SK-N-SH (cell line): ENCODE results near the gene GABRB1. TPM values are rescaled to one million over a fixed set of nuclear protein-coding genes. Genes with fewer than 3 reads are reported as not detected.

ENCODE experiments used
- CTCF ChIA-PET: fragments of 300-600, 350-600 bp; formaldehyde crosslinking; extraction: SDS; loops from one replicate; lab custom pipeline; 2021; lab: Yijun Ruan, JAX
- POLR2A ChIA-PET: fragments of 350-600 bp; sonication (Branson Sonifier 250); formaldehyde crosslinking; extraction: SDS; loops from one replicate; lab custom pipeline; 2020; ENCODE audit warnings: antibody characterized with exemption, inconsistent platforms; lab: Yijun Ruan, JAX
- DNase-seq: peaks from one replicate; pipeline ENCODE4 v3.0.0; 2012
- H2AFZ ChIP-seq: fragments of 200-600 bp; sonication (generic); 2 replicates; pipeline ENCODE4 v1.8.1; 2016; ENCODE audit warnings: antibody characterized with exemption, mild to moderate bottlenecking, low read depth
- H3F3A ChIP-seq: fragments of 200-600 bp; sonication (generic); replicated peaks from 2 replicates; pipeline ENCODE3; 2016; ENCODE audit warnings: antibody characterized with exemption, mild to moderate bottlenecking; ENCODE audit not compliant: insufficient read depth
- H3K27ac ChIP-seq, 2 experiments: fragments of 200-500 bp in 1 of 2; fragments of 200-600 bp in 1 of 2; sonication (Bioruptor generic) in 1 of 2; sonication (generic), shearing (Covaris generic) in 1 of 2; 2 replicates each; pipeline versions ENCODE4 v1.5.1 to v1.6.1; 2014 to 2016; ENCODE audit warnings: low read depth in 2 of 2, inconsistent platforms in 1 of 2, low read length in 1 of 2, mild to moderate bottlenecking in 1 of 2, mixed read lengths in 1 of 2
- H3K27me3 ChIP-seq: fragments of 200-600 bp; sonication (generic), shearing (Covaris generic); 2 replicates; pipeline ENCODE4 v1.6.1; 2016; ENCODE audit warnings: mixed run types; ENCODE audit not compliant: insufficient read depth
- H3K36me3 ChIP-seq, 2 experiments: fragments of 200-500 bp in 1 of 2; fragments of 200-600 bp in 1 of 2; sonication (Bioruptor generic) in 1 of 2; sonication (generic) in 1 of 2; replicated peaks in 1 of 2; 2 replicates each; pipeline versions ENCODE3 to v1.5.1; 2014 to 2016; ENCODE audit warnings: low read length in 1 of 2, mild to moderate bottlenecking in 1 of 2; ENCODE audit not compliant: insufficient read depth in 2 of 2, control insufficient read depth in 1 of 2
- H3K4me1 ChIP-seq, 2 experiments: fragments of 200-500 bp in 1 of 2; fragments of 200-600 bp in 1 of 2; sonication (Bioruptor generic) in 1 of 2; sonication (generic), shearing (Covaris generic) in 1 of 2; 2 replicates each; pipeline versions ENCODE4 v1.5.1 to v1.6.1; 2014 to 2016; ENCODE audit warnings: low read depth in 1 of 2, low read length in 1 of 2, mixed run types in 1 of 2; ENCODE audit not compliant: insufficient read depth in 2 of 2, control insufficient read depth in 1 of 2
- H3K4me2 ChIP-seq: fragments of 200-600 bp; sonication (generic), shearing (Covaris generic); 2 replicates; pipeline ENCODE4 v1.6.1; 2017; ENCODE audit warnings: mixed run types
- H3K4me3 ChIP-seq, 2 experiments: fragments of 200-500 bp in 1 of 2; fragments of 200-600 bp in 1 of 2; sonication (Bioruptor generic) in 1 of 2; sonication (generic), shearing (Covaris generic) in 1 of 2; 2 replicates each; pipeline versions ENCODE4 v1.5.1 to v1.8.1; 2014 to 2016; ENCODE audit warnings: low read depth in 2 of 2, inconsistent platforms in 1 of 2, low read length in 1 of 2, mild to moderate bottlenecking in 1 of 2, mixed read lengths in 1 of 2, moderate library complexity in 1 of 2
- H3K79me2 ChIP-seq: fragments of 200-600 bp; sonication (generic); 2 replicates; pipeline ENCODE4 v1.8.1; 2017; ENCODE audit warnings: mild to moderate bottlenecking; ENCODE audit not compliant: insufficient read depth
- H3K9ac ChIP-seq: fragments of 200-600 bp; sonication (generic); 2 replicates; pipeline ENCODE4 v1.6.1; 2017; ENCODE audit warnings: mixed run types
- H3K9me2 ChIP-seq: fragments of 200-600 bp; sonication (generic); 2 replicates; pipeline ENCODE4 v1.6.1; 2017; ENCODE audit warnings: mixed run types
- H3K9me3 ChIP-seq: fragments of 200-600 bp; sonication (generic); 2 replicates; pipeline ENCODE4 v1.6.1; 2017; ENCODE audit warnings: mixed run types, mild to moderate bottlenecking, moderate library complexity
- H4K20me1 ChIP-seq: fragments of 200-600 bp; sonication (generic); 2 replicates; pipeline ENCODE4 v1.6.1; 2017; ENCODE audit warnings: mild to moderate bottlenecking, mixed run types; ENCODE audit not compliant: insufficient read depth
- EP300 ChIP-seq, 2 experiments: IDR thresholded peaks; 2 replicates each; pipeline versions ENCODE4 v1.4.0 to v1.6.1; 2012; ENCODE audit warnings: borderline replicate concordance in 1 of 2, low read depth in 1 of 2, low read length in 1 of 2
- FOXJ3 ChIP-seq: sonication (generic); formaldehyde crosslinking; IDR thresholded peaks from 2 replicates; pipeline ENCODE4 v1.5.1; 2020; ENCODE audit warnings: mild to moderate bottlenecking, missing genetic modification reagents
- FOXM1 ChIP-seq: IDR thresholded peaks from 2 replicates; pipeline ENCODE4 v1.4.0; 2012; ENCODE audit warnings: low read depth, mild to moderate bottlenecking
- GABPA ChIP-seq: IDR thresholded peaks from 2 replicates; pipeline ENCODE4 v1.4.0; 2012; ENCODE audit warnings: low read depth, mild to moderate bottlenecking
- GATA2 ChIP-seq: sonication (generic); formaldehyde crosslinking; IDR thresholded peaks from 2 replicates; pipeline ENCODE4 v1.5.0; 2020; ENCODE audit warnings: mild to moderate bottlenecking, missing genetic modification reagents
- JUND ChIP-seq: IDR thresholded peaks from 2 replicates; pipeline ENCODE4 v1.4.0; 2012
- MEF2A ChIP-seq: IDR thresholded peaks from 2 replicates; pipeline ENCODE4 v1.4.0; 2012; ENCODE audit warnings: low read depth, borderline replicate concordance
- MXI1 ChIP-seq: IDR thresholded peaks from 2 replicates; pipeline ENCODE4 v1.6.1; 2012; ENCODE audit warnings: mild to moderate bottlenecking, low read depth, low read length, improper control_type of control experiment
- NFIC ChIP-seq: IDR thresholded peaks from 2 replicates; pipeline ENCODE4 v1.4.0; 2012; ENCODE audit warnings: borderline replicate concordance
- NRF1 ChIP-seq: IDR thresholded peaks from 2 replicates; pipeline ENCODE4 v1.6.1; 2012; ENCODE audit warnings: low read depth, mild to moderate bottlenecking, low read length
- PBX3 ChIP-seq: IDR thresholded peaks from 2 replicates; pipeline ENCODE4; 2012
- REST ChIP-seq: IDR thresholded peaks from 2 replicates; pipeline ENCODE4 v1.6.1; 2012; ENCODE audit warnings: mild to moderate bottlenecking, low read depth, low read length, moderate library complexity
- RFX5 ChIP-seq: IDR thresholded peaks from 2 replicates; pipeline ENCODE4 v1.6.1; 2012; ENCODE audit warnings: mild to moderate bottlenecking, improper control_type of control experiment, low read length
- SIN3A ChIP-seq: IDR thresholded peaks from 2 replicates; pipeline ENCODE4 v1.6.1; 2012; ENCODE audit warnings: low read depth, mild to moderate bottlenecking, low read length, moderate library complexity, borderline replicate concordance
- SMC3 ChIP-seq: IDR thresholded peaks from 2 replicates; pipeline ENCODE4 v1.6.1; 2012; ENCODE audit warnings: low read depth, low read length, improper control_type of control experiment
- TAF1 ChIP-seq: IDR thresholded peaks from 2 replicates; pipeline ENCODE4 v1.6.1; 2012; ENCODE audit warnings: low read depth, mild to moderate bottlenecking, low read length, moderate library complexity, borderline replicate concordance
- TCF12 ChIP-seq: IDR thresholded peaks from 2 replicates; pipeline ENCODE4 v1.4.0; 2012
- USF1 ChIP-seq: IDR thresholded peaks from 2 replicates; pipeline ENCODE4 v1.4.0; 2012; ENCODE audit warnings: low read depth, borderline replicate concordance
- USF2 ChIP-seq: fragments of 150-350 bp; IDR thresholded peaks from 2 replicates; pipeline ENCODE4 v1.6.1; 2017; ENCODE audit warnings: antibody characterized with exemption, low read length, low read depth, borderline replicate concordance
- YY1 ChIP-seq: IDR thresholded peaks from 2 replicates; pipeline ENCODE4 v1.4.0; 2012; ENCODE audit warnings: low read depth, mild to moderate bottlenecking
- ZBTB33 ChIP-seq: IDR thresholded peaks from 2 replicates; pipeline ENCODE4 v1.4.0; 2012; ENCODE audit warnings: low read depth, borderline replicate concordance
- WGBS: methylation state at CpG from one replicate; pipeline ENCODE4 v1.1.6; 2017; ENCODE audit warnings: low lambda C conversion rate; 5-methylcytosine and 5-hydroxymethylcytosine counted together
- polyA plus RNA-seq, 3 experiments: library from polyadenylated mRNA; depleted of rRNA; stranded (reverse); fragments of >200 nt; gene quantifications; 2 replicates each; pipeline ENCODE4 v1.2.3, GENCODE V29; 2012

The GABRB1 gene
- polyA plus RNA-seq, 1 of the 3 experiments (the other 2 are of a cell fraction): not detected

- no peaks in the 10 kb centered on the region for H3K9me3 ChIP-seq
- H4K20me1 ChIP-seq: no peaks in the 10 kb centered on the region
- H3K4me1 ChIP-seq: no peaks in the 10 kb centered on the region
- TF ChIP-seq PBX3 (no peak), RFX5 (no peak), SIN3A (no peak), YY1 (no peak), EP300 (IDR thresholded peaks at IDR 0.05; ENCODE audit: borderline replicate concordance in 1 of 2, low read depth in 1 of 2, low read length in 1 of 2) (no peak), FOXM1 (no peak), JUND (no peak), NFIC (no peak), USF2 (no peak), TAF1 (no peak), REST (no peak)
- no peaks in the 10 kb centered on the region for H3K9me2 ChIP-seq
- ChIA-PET CTCF (no interaction called here), POLR2A (no interaction called here)
- H3K4me3 ChIP-seq: no peak overlapping the region
- DNase-seq: no peak
- H3F3A ChIP-seq: peaks cover 4% of the 10 kb centered on the region
- H3K36me3 ChIP-seq: no peaks in the 10 kb centered on the region
- H3K27me3 ChIP-seq: peaks cover 18% of the 10 kb centered on the region
- WGBS: 20% methylated on average over 2 of the region's 2 CpGs
- no peaks in the 10 kb centered on the region for H3K79me2 ChIP-seq
- H3K9ac ChIP-seq: no peak overlapping the region
- H2AFZ ChIP-seq: no peak overlapping the region
- no peak overlapping the region for H3K27ac ChIP-seq
- H3K4me2 ChIP-seq: no peak overlapping the region
Measured at GRCh38 chr4:47088298-47088697, 56.9 kb downstream of the GABRB1 start.

GRCh38 chr4:47095884-47096283 is 64.5 kb downstream of the GABRB1 start:
- Histone ChIP-seq H3K4me1 (no peaks in the 10 kb centered on the region), H3K9me3 (no peaks in the 10 kb centered on the region), H3K4me2 (no peak overlapping the region), H3K9me2 (no peaks in the 10 kb centered on the region), H3K27ac (no peak overlapping the region), H4K20me1 (no peaks in the 10 kb centered on the region), H3K79me2 (no peaks in the 10 kb centered on the region), H3F3A (peaks cover 4% of the 10 kb centered on the region), H3K36me3 (no peaks in the 10 kb centered on the region), H3K27me3 (peaks cover 18% of the 10 kb centered on the region; the same call in 1 of the 2 replicates), H2AFZ (no peak overlapping the region), H3K4me3 (no peak overlapping the region), H3K9ac (no peak overlapping the region)
- 0% methylated on average over 1 of the region's 1 CpG for WGBS
- no peak for TF ChIP-seq TCF12
- TF ChIP-seq GABPA: no peak
- no peak for TF ChIP-seq ZBTB33
- no peak for TF ChIP-seq MEF2A
- no peak for TF ChIP-seq NRF1
- no peak for TF ChIP-seq MXI1
- no peak for TF ChIP-seq SMC3
- TF ChIP-seq GATA2 (CRISPR knock-in tag): no peak
- no peak for TF ChIP-seq FOXJ3
- no peak for TF ChIP-seq FOXM1
- TF ChIP-seq SIN3A: no peak
- TF ChIP-seq USF1: no peak
- no peak for TF ChIP-seq YY1
- no peak for DNase-seq
- POLR2A ChIA-PET: no interaction called here
- CTCF ChIA-PET: no interaction called here
